Measurements from ENCODE around the gene DNAI1.

Gene DNAI1

GRCh38 chr9:34514816-34515215, 56.2 kb downstream of the DNAI1 start:
- no peak for TF ChIP-seq RAD21 (IDR thresholded peaks at IDR 0.05; ENCODE audit: low read depth)
- no peak for TF ChIP-seq EP300 (IDR thresholded peaks at IDR 0.05; ENCODE audit: borderline replicate concordance)
- no peak for TF ChIP-seq REST (IDR thresholded peaks at IDR 0.05; ENCODE audit: low read depth)
- TF ChIP-seq FOXM1 (IDR thresholded peaks at IDR 0.05; ENCODE audit: borderline replicate concordance, low read depth): no peak
- no peak for TF ChIP-seq MAX (IDR thresholded peaks at IDR 0.05)
- TF ChIP-seq TEAD4 (IDR thresholded peaks at IDR 0.05): no peak
- no peak for TF ChIP-seq TAF1 (IDR thresholded peaks at IDR 0.05; ENCODE audit: low read depth)
- no peak for TF ChIP-seq EGR1 (IDR thresholded peaks at IDR 0.05)
- no peak for TF ChIP-seq ZBTB7A (IDR thresholded peaks at IDR 0.05; ENCODE audit: low read depth)
- no peak for TF ChIP-seq TCF12 (IDR thresholded peaks at IDR 0.05; ENCODE audit: low read depth)
- TF ChIP-seq CREB1 (IDR thresholded peaks at IDR 0.05; ENCODE audit: low read depth): no peak
- no peak for TF ChIP-seq NFIC (IDR thresholded peaks at IDR 0.05)

- TF ChIP-seq YY1 (IDR thresholded peaks at IDR 0.05; ENCODE audit: low read depth) (no peak), MAX (IDR thresholded peaks at IDR 0.05) (no peak), RAD21 (IDR thresholded peaks at IDR 0.05; ENCODE audit: low read depth) (no peak), TAF1 (IDR thresholded peaks at IDR 0.05; ENCODE audit: low read depth) (no peak), REST (IDR thresholded peaks at IDR 0.05; ENCODE audit: low read depth) (no peak), ZBTB7A (IDR thresholded peaks at IDR 0.05; ENCODE audit: low read depth) (no peak), CREB1 (IDR thresholded peaks at IDR 0.05; ENCODE audit: low read depth) (no peak), CEBPB (IDR thresholded peaks at IDR 0.05) (no peak), TCF12 (IDR thresholded peaks at IDR 0.05; ENCODE audit: low read depth) (no peak), EP300 (IDR thresholded peaks at IDR 0.05; ENCODE audit: borderline replicate concordance) (no peak), EGR1 (IDR thresholded peaks at IDR 0.05) (no peak), TEAD4 (IDR thresholded peaks at IDR 0.05) (no peak), NFIC (IDR thresholded peaks at IDR 0.05) (no peak), FOXM1 (IDR thresholded peaks at IDR 0.05; ENCODE audit: borderline replicate concordance, low read depth) (no peak), USF1 (IDR thresholded peaks at IDR 0.05) (no peak)
Measured at GRCh38 chr9:34515959-34516358, 57.4 kb downstream of the DNAI1 start.

- TF ChIP-seq REST (IDR thresholded peaks at IDR 0.05; ENCODE audit: low read depth): no peak
- TF ChIP-seq CREB1 (IDR thresholded peaks at IDR 0.05; ENCODE audit: low read depth): no peak
- TF ChIP-seq EGR1 (IDR thresholded peaks at IDR 0.05): no peak
- no peak for TF ChIP-seq TAF1 (IDR thresholded peaks at IDR 0.05; ENCODE audit: low read depth)
- no peak for TF ChIP-seq YY1 (IDR thresholded peaks at IDR 0.05; ENCODE audit: low read depth)
- no peak for TF ChIP-seq NFIC (IDR thresholded peaks at IDR 0.05)
Measured at GRCh38 chr9:34517185-34517584, 58.6 kb downstream of the DNAI1 start.

GRCh38 chr9:34518110-34518616, 59.6 kb downstream of the DNAI1 start:
- no peak for TF ChIP-seq EGR1 (IDR thresholded peaks at IDR 0.05)
- no peak for TF ChIP-seq EP300 (IDR thresholded peaks at IDR 0.05; ENCODE audit: borderline replicate concordance)
- TF ChIP-seq YY1 (IDR thresholded peaks at IDR 0.05; ENCODE audit: low read depth): no peak
- no peak for TF ChIP-seq FOXM1 (IDR thresholded peaks at IDR 0.05; ENCODE audit: borderline replicate concordance, low read depth)
- TF ChIP-seq ZBTB7A (IDR thresholded peaks at IDR 0.05; ENCODE audit: low read depth): no peak
- TF ChIP-seq CEBPB (IDR thresholded peaks at IDR 0.05): no peak
- no peak for TF ChIP-seq CREB1 (IDR thresholded peaks at IDR 0.05; ENCODE audit: low read depth)
- TF ChIP-seq USF1 (IDR thresholded peaks at IDR 0.05): no peak
- no peak for TF ChIP-seq TEAD4 (IDR thresholded peaks at IDR 0.05)
